ENCODE results near the gene HOXA5.

The HOXA5 gene

DNA sequence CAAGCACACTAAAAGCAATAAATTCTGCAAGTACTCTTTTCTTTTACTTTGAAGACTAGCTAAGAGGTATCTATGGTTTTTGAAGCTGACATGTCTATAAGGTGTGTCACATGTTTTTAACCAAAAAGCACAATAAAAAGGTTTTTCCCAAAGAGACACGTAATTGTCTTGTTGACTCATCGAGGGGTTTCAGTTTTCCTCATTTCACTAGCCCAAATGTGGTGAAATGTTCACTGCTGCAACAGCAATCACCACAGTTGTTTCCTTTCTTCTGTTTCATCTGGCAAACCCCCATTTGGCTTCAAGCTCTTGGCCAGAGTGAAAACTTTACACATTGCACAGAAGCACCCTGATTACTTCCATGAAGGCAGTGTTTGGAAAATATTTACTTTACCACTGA, 9.1 kb downstream of the HOXA5 start:
- no peak for DNase-seq (ENCODE audit: low read depth in 2 of 2)

DNA sequence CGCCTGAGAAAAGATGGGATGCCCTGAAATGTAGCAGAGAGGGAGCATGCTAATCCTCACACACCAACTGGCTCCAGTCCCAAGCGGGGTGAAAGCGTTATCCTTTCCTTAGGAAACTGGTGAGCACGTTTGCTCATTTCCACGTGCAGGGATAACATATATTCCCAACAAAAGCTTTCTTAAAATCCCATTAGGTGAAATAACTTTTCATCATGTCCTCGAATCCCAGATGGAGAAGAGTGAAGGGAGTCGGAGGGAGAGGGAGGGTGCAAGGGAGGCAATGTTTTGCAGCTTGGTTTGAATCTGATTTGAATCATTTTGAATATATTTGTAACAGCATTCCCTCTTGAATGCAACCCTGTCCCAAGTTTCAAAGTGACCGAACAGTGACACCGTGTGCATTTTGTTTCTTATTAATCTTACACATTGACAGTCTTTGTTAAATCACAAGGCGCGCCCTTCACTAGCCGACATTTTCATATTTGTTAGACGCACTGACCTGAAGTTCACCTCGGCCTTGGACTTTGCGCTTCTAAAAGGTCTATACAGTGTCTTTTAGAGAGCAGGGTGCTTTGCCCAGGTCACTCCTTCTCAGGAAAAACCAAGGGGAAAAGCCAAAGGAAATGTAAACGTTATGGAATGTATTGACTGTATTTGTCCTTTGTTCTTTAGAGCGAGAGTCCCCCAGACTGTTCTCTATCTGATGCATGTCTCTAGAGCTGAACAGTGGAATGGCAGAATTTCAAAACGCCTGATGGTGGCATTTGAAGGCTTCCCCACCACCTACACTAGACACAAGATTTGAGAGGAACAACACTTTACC, 9.9 kb downstream of the HOXA5 start:
- no peak for DNase-seq (ENCODE audit: low read depth in 2 of 2)

DNA sequence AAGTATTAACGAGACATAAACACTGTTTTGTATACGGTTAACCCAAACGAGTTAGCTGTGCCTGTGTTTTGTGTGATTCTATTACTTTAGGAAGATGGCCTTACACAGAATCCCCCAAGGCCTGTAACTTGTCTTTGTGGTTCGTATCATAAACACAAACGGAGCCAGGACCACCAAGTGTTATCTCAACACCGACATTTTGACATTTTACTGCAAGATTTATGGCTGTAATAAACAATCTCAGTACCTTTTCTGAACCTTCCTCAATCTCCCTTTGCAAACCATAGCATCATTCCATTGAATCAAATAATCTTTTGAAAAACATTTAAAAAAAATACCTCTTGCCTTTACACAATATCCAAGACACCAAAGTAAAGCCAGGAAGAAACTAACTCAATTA, 10.5 kb downstream of the HOXA5 start:
- DNase-seq (ENCODE audit: low read depth in 2 of 2): no peak

DNA sequence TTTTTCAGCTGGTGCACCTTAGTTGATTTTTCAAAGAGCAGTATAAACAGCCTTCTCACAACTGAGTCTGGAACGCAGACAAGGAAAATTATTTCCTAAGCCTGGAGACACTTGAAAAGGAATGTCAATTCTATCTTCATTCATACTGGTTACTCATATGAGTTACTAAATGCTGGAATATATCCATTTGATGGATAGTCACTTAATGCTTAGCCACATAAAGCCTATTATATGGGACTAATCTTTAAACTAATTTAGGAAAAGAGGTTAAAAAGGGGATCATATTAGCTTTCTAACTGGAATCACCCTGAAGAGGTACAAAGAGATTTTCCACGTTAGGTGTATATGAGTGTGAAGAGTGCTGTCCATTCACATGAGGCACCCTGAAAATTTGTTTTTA, 11.3 kb downstream of the HOXA5 start:
- DNase-seq (ENCODE audit: low read depth in 2 of 2): no peak

DNA sequence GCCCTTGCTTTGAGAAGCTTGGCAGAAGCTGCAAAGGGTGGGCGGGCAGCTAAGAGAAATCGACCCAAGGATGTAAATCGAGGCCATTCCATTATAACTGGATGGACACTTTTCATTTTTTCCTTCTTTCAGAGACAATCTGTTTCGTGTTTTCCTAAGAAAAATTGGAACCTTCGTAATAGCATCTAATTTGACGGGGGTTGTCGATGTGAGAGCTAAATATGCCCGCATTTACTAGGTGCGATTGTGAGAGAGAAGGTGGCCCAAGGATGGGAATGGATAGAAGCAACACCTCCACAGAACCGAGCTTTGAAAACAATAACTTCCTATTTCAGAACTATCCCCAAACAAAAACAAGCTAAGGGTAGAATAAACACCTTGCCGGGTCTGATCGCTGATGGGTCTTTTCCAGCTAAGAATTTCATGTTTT, 12.1 kb downstream of the HOXA5 start:
- DNase-seq (ENCODE audit: low read depth in 2 of 2): no peak

DNA sequence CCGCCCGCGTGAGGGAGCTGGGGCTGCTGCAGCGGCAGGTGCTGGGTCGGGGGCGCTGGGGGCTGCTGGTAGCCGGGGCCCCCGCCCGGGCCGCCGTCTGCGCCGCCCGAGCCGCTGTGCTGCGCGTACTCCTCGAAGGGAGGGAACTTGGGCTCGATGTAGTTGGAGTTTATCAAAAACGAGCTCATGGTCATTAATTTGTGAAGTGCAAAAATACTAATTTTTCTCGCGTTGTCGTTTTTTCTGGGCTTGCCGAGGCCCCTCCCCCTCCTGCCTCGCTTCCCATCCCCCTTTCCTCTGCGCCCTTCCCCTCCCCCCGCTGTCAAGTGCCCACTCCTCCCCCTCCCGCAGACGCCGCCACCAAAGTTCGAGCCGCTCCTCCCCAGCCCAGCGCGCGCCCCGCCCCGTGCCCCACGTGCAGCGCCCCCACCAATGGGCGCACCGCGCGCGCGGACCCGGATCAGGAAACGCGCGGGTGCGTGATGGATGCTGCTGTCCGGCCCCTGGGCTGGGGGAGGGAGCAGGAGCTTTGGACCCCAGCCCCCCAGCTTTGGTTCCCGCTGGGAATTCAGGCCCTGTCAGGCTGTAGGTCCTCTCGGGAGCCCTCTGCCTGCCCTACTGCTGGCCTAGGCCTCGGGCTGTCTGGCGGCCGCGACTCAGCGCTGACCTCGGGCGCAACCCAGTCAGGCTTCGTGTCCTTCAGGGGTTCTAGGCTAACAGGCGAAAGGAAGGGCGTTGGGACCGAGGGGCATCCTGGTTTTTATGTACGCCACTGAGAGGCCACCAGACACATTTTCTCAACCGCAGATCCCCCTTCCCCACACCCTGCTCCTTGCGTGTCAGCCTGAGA, 12.7 kb downstream of the HOXA5 start, which contains the start of gene HOXA4:
TSS of gene HOXA4 (minus strand) at position 218 of the 850 bp plus-strand sequence. CDS start at position 194, 24 bp downstream.
- DNase-seq (ENCODE audit: low read depth in 2 of 2): peak; percentile 37 to 63

DNA sequence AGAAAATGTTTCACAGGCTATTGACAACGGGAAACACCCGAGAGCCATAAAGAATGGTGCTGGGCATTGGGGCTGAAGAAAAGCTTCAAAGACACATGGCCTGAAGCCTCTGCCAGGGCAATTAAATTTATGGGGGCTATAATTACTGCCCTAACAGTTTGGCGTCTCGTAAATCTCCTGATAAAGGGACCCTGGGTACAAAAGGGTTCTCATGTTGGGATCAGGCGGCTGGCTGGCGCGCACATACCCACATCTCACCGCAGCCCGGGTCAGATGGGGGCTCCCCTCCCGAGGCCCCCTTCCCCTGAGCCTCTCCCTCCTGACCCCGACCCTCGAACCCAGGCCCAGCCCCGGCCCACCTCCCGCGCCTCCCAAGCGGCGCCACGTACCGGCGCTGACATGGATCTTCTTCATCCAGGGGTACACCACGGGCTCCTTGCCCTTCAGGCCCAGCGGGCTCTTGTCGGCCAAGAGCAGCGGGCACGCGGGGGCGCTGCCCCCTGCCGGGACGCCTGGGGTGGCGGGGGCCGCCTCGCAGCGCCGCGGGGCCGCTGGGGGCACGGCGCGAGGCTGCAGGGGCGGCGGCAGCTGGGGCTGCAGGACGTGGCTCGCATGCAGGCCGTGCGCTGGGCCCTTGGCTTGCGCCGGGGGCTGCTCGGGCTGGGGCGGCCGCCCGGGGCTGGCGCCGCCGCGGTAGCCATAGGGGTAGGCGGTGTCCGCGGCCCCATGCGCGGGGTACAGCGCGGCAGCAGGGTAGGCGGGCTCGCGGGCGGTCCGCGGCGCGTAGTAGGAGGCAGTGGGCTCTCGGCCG, 13.5 kb downstream of the HOXA5 start:
- DNase-seq (ENCODE audit: low read depth in 2 of 2): no peak

DNA sequence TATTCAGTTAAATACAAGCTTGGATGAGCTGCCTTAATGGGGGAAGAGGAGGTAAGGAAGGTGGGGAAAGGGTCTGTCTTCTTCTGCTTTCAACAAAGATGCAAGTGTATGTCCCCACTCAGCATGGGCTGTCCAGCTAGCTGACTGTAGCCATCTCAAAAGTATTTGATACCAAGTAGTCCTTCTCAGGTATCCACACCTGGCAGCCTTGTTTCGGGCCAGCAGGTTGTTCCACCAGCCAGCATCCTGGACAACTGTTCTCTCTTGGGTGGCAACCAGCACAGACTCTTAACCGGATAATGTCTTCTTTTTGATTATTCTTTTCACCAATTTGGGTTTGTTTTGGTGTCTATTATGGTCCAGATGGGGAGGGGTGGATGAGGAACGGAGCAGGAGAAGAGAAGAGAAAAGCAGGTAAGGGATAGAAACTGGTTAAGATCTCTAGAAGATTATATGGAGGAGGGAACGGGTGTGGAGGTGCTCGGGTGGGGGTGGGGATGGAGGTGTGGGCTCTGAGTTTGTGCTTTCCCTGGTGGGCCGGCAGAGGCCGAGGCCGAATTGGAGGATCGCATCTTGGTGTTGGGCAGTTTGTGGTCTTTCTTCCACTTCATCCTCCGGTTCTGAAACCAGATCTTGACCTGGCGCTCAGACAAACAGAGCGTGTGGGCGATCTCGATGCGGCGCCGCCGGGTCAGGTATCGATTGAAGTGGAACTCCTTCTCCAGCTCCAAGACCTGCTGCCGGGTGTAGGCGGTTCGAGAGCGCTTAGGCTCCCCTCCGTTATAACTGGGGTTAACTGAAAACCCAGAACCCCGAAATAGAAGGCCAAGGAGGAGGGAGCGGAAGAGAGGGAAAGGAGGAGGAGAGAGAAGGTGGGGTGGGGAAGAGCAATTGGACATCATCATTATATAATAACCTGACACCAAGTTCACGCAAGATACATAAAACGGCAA, 14.4 kb downstream of the HOXA5 start:
- DNase-seq (ENCODE audit: low read depth in 2 of 2): no peak

DNA sequence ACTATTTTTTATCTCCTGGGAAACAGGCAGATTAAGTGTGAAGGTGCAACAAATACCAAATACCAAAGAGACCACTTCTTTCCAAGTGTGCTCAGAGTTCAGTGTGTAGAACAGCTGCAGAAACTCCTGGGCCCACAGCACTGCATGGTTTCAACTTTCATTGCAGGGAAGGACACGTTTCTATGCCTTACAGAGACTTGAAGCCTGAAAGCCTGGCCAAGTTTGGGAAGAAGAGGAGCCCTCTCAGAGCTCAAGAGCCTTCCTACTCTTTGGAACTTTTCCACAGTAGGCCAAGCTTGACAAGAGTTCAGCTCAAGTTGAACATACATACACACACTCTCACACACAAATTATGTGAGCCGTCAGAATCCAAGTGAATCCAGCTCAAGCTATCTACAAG, 15.4 kb downstream of the HOXA5 start:
- no peak for DNase-seq (ENCODE audit: low read depth in 2 of 2)

DNA sequence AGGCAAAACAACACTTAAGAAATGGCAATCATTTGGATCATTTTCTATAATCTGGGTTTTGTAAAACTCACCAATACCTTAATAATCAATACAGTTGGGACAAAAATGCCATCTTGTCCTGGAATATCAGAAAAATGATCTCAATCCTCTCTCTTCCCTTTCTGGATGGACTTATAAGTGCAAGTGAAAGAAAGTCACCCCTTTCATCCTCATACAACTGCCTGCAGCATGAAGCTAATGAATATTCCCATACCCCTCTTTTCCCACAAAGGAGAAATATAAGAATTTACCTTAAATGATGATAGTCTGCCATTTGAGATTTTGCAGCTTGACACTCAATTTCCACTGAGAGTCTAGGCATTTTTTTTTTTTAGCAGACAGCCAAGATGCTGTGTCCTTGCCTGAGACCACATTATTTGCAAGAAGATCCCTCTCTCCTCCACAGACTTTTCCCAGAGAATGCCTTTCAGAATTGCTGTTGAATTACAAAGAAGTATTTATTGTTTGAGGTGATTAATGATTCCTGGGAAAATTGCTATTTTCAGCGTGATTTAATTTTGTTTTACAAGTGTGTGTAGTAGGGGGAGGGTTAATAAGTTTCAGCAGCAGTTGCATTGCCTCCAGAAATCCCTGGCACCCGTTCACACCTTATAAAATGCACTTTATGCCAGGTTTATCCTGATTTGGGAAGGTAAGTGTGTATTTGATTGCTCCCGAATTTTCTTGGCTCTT, 16.7 kb downstream of the HOXA5 start:
- no peak for DNase-seq (ENCODE audit: low read depth in 2 of 2)

DNA sequence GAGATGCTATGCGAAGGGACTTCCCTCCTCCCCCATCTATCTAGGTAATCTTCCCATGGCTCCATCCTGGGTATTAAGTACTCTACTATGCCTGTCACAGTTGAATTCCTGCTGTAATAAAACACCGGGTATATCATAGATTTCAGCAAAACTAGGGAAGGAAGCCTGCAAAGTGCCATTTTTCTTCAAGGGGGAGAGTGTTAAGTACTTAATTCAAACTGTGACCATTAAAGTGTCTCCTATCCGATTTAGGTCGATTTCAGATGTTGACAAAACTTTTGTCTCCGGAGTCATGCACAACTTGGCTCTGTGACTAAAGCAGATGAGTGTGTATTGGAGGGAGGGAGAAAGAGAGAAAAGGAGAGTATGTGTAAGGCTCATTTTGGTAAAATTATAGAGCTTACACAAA, 17.5 kb downstream of the HOXA5 start:
- DNase-seq (ENCODE audit: low read depth in 2 of 2): no peak

DNA sequence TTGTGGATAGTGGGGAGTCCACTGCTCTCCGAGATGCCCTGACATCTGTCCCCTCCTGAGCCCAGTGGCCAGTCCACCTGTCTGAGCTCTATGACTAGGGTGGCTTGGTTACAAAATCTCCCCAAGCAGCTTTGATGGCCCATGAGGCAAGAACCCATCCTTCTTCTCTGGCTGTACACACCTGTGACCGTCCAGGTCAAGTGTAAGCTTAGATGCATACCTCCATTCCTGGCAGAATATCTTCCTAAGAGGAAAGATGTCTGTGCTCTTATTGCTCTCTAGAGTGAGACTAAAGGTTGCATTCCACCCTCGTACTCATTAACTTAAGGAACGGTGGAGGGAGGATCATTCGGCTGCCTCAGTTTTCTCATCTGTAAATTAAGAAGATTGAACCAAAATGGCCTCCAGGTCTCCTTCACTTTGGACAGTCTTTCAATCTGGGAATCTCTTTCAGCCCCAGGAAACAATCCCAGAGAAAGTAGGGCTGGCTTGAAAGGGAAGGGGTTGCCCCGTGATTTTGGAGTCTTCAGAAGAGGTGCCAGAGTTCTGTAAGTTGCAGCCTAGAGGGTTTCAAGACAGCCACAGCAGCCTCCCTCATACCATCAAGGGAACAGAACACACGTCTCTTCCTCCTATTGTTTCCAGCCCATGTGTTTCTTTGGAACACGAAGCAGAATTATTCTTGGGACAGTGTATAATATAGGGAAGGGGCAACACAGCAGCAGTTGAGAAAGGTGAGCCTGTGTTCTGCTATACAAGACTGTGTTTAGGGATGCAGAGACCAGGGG, 18.4 kb downstream of the HOXA5 start:
- DNase-seq (ENCODE audit: low read depth in 2 of 2): no peak

DNA sequence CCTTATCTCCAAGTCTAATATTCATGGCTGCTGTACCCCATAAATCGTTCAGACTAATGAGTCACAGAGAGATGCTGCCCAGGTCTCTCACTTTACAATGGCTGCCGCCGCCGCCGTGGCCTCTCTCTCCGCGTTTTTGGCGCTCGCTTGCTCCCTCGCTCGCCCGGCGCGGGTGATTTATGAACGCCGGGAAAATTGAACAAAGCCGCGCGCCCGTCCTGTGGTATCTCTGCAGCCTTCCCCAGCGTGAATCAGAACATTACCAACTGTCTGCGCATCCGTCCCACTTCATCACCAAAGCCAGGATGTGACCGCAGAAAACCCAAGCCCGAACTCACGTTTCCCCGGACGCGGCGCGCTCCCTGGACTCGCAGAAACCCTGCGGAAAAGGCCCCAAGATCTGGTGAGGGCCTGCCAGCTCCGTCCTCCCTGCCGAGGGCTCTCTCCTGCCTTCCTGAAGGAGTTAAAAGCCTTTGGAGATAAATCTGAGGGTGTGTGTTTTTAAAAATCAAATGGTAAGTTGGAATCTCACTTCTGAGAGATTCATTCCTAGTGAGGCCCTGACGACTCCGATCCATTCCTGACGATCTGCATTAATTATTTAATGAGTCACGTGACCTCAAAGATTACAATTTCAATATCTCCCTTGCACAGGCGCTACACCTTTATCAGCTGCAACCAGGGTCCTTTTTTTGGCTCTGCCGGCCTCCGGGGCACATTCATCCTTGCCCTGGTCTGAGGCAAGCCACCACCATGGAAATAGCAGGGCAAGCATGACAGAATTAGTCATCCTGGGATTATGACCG, 19.2 kb downstream of the HOXA5 start:
- no peak for DNase-seq (ENCODE audit: low read depth in 2 of 2)

DNA sequence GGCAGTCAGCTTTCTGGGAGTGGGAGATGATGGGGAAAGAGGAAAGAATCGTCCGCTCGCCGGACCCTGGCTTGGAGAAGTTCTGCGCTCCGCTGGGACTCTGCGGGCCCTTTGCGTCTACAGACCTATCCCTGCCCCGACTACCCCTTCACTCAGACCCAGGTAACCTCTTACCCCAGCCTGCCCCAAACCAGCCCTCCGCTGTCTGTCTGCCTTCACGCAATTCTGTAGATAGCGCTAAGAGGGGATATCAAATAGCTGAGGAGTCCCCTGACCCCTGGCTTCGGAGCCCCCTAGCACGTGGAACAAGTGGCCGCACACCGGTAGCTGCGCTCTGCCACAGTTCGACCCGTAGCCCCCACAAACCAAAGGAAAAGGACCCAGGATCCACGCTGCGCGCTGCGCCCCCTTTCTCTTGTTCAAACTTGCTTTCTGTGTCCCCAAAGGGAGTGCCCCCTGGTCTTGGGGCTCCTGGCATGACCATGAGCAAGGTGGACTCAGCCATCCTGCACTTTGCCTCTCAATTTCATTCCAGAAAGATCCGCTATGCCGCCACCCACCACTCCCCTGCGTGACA, 19.9 kb downstream of the HOXA5 start:
- DNase-seq (ENCODE audit: low read depth in 2 of 2): no peak

DNA sequence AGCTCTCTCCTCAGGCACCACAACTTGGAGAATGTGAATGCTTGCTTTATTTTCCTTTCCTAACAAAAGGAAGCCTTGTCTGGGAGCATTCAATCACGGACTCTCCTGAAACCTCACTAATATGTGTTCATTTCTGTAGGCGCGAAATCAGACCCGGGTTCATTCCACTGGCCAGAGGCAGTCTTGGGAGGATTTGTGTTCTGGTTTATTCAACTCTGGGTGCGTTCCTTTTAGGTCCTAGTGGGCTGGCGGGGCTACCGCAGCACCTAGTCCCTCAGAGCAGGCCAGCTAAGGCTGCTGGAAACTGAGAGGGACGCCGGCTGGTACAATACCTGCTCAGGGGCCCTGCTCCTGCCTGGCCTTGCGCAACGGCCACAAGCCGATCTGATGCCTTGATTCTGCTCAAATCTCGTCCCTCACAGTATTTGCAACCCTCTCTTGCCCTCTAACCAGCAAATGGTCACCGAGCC, 20.4 kb downstream of the HOXA5 start:
- DNase-seq (ENCODE audit: low read depth in 2 of 2): no peak

DNA sequence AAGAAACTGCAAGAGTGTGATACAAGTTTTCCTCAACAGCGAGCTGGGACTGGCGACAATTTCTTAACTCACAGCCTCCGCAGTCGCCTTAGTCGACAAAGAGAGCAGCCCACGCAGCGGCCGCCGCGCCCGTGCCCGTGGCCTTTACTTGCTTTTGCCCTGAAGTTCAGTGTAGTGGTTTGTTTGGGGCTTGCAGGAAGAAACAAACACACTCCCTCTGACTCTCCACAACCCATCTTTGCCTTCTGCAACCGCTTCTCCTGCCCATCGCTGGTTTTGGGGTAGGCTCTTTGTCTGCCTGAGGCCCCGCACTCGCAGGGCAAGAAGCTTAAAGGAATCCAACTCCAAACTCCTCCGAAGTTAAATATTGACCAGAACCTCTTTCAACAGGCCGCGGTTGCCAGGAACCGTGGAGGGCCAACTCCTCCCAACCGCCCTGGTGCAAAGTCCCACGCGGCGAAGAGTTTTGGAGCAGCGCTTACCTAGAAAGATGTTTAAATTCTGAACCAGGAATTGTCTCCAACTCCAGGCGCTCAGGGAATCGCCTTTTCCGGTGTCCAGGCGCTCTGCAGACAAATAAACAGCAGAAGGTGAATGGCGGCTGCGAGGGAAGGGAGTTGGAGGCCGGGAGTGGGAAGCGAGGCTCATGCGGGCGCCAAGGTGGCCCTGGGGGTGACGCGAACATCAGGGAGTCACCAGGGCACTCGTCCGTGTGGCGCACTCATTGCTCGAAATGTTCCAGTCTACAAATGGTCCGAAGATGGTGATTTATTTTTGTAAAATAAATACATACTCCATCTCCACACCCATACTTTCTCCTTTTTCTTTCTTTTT, 21.2 kb downstream of the HOXA5 start:
- DNase-seq (ENCODE audit: low read depth in 2 of 2): no peak

DNA sequence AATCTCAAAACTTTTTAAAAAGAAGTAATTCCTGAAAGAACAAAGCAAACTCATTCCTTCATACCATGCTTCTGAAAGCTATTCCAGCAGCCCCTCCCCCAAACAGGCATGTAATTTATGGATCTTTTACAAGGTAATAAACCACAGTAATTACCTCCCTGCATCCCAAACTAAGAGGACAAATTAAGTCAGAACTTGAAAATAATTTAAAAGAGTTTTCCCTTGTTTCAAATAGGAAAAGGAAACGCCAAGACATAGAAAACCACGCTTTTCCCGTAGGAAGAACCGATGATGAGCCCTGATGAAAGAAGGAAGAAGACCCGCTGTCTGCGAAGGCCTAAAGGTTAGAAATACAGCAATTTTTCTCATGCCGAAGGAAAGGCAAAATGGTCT, 21.8 kb downstream of the HOXA5 start:
- DNase-seq (ENCODE audit: low read depth in 2 of 2): no peak
